Measurements from ENCODE around the gene SRXN1. TPM values are rescaled to one million over a fixed set of nuclear protein-coding genes. Genes with fewer than 3 reads are reported as not detected.

The SRXN1 gene
- total RNA-seq, 6 experiments from 2014 or later: 50.0 to 65.4 (median 58.3) TPM

DNA sequence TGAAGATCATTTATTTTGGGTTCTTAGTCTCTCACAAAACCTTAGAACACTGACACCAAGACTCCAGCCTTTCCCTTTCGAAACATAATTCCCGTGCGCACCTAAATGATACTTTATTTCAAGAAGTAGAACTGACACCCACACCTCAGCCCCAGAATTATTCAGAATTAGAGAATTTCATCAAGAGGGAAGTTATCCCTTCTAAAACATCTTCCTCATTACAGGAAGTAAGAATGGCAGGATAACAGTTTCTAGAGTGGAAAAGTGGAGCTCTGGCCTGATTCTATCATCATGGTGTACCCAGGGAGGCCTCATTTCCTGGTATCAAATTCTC is 1.4 kb upstream of the SRXN1 start:
- Mint-ChIP-seq H3K9me3 (no peaks in the 10 kb centered on the region), H3K27me3 (ENCODE audit: insufficient read depth) (peaks cover 3% of the 10 kb centered on the region), H3K4me3 (peak overlapping the region; percentile 85; the same call in 1 of the 2 replicates), H3K36me3 (ENCODE audit: low read depth) (peaks cover 19% of the 10 kb centered on the region), H3K27ac (peak overlapping the region; percentile 82), H3K4me1 (ENCODE audit: low read depth) (peaks cover 62% of the 10 kb centered on the region)
- no peak for DNase-seq
- TF ChIP-seq, protein P1, sequence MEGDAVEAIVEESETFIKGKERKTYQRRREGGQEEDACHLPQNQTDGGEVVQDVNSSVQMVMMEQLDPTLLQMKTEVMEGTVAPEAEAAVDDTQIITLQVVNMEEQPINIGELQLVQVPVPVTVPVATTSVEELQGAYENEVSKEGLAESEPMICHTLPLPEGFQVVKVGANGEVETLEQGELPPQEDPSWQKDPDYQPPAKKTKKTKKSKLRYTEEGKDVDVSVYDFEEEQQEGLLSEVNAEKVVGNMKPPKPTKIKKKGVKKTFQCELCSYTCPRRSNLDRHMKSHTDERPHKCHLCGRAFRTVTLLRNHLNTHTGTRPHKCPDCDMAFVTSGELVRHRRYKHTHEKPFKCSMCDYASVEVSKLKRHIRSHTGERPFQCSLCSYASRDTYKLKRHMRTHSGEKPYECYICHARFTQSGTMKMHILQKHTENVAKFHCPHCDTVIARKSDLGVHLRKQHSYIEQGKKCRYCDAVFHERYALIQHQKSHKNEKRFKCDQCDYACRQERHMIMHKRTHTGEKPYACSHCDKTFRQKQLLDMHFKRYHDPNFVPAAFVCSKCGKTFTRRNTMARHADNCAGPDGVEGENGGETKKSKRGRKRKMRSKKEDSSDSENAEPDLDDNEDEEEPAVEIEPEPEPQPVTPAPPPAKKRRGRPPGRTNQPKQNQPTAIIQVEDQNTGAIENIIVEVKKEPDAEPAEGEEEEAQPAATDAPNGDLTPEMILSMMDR (IDR thresholded peaks at IDR 0.05): no peak

DNA sequence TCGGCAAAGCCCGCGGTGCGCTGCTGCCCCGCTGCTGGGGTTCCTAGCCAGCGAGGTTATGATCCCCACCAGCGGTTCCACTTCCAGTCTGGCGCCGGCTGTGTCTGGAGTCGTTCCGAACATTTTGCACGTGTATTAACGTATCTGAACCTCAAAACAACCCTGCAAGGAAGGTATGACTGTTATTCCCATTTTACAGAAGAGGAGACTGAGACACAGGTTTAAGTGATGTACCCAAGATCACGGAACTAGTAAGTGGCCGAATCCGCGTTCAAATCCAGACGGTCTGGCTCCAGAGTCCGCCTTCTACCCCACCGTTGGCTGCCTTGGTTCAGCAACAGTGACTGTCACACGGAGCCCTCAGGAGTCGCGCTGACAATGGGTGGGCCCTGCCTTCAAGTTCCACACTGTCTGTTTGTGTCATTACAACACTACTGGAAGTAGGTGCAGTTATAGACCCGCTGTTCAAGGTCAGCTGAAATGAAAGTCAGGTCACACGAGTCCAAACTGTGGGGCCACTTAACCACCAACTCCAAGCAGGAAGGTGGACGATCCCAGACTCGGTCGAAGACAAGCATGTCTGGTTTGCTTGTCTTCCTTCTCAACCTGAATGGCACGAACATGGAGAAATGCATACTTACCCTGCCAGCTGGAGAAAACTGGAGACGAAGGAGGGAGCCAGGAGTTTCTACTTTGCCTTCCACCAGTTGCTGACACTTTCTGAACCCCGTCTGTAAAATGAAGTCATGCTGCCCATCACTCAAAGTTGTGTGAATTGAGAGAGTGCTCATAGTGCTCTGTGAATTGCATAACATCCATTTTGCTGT is 803 bp upstream of the SRXN1 start:
- H3K4me1 Mint-ChIP-seq (ENCODE audit: low read depth): peaks cover 56% of the 10 kb centered on the region
- TF ChIP-seq, protein P1 (IDR thresholded peaks at IDR 0.05): peak; percentile 46; the same call in 1 of the 2 replicates
- H3K27ac Mint-ChIP-seq: peak overlapping the region; percentile 82
- no peaks in the 10 kb centered on the region for H3K9me3 Mint-ChIP-seq
- H3K4me3 Mint-ChIP-seq: peak overlapping the region; percentile 85
- DNase-seq: no peak
- H3K36me3 Mint-ChIP-seq (ENCODE audit: low read depth): peaks cover 25% of the 10 kb centered on the region
- peaks cover 3% of the 10 kb centered on the region for H3K27me3 Mint-ChIP-seq (ENCODE audit: insufficient read depth)

DNA sequence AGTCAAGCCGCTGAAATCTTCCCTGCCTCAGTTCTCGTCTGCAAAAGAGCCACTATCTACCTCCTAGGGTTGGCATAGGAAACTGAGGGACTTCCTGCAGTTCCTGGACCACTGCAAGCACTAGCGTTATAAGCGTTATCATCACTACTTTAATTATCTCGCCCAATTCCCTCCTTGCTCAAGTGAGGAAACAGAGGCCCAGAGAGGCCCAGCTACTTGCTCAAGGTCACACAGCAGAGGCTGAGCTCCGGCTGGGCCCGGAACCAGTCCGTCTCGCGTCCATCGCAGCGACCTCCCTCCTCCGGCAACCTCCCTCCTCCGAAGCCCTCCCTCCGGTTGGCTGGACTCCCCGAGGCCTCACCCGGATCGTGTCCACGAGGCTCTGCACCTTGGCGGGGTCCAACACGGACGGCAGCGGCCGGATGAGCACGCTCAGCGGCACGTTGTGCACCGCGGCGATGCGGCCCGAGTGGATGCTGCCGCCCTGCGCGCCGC is 338 bp downstream of the SRXN1 start:
- H3K27ac Mint-ChIP-seq: peak overlapping the region; percentile 68

DNA sequence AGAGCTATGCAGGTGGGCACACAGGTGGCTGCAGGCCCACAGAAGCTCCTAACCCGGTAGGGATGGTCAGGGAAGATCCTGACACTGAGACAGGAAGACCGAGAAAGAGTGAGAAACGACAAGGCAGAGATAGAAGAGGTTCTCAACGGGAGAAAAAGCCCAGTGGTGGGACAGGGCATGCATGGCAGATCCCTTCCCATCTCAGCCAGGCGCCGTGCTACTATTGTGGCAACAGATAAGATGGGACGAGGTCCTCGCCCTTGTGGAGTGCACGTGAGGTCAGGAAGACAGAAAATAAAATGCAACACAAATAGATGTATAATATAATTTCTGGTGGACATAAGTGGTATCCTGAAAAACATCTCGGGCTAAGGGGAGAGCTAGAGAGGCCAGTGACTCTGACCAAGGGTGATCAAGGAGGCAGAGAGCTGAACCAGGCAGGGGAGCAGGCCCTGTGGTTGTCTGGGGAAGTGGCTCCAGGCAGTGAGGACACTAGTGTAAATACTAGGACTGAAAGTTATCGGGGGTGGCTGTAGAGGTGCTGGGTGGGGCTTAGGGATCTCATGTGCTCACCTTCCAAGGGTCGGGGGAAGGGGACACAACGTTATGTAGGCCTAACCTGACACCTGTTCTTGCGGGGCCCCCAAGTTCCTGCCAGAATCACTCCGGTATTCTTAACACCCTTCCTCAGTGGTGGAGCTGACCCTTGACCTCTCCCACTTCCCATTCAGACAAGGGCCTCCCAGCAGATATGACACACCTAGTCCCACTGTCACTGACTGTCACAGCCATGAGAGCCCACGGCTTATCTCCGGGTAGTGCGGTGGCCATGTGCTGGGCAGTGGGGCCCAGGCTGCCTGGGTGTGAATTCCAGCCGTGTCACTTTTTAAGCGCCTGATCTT is 1.0 kb downstream of the SRXN1 start:
- DNase-seq: no peak
- TF ChIP-seq, protein P1 (IDR thresholded peaks at IDR 0.05): no peak
- Mint-ChIP-seq H3K27me3 (ENCODE audit: insufficient read depth) (peaks cover 3% of the 10 kb centered on the region), H3K9me3 (no peaks in the 10 kb centered on the region), H3K4me3 (peak overlapping the region; percentile 95), H3K36me3 (ENCODE audit: low read depth) (peaks cover 35% of the 10 kb centered on the region), H3K4me1 (ENCODE audit: low read depth) (peaks cover 44% of the 10 kb centered on the region), H3K27ac (peak overlapping the region; percentile 68)

More for the DNA sequence above, 338 bp downstream of the SRXN1 start:
- H3K36me3 Mint-ChIP-seq (ENCODE audit: low read depth): peaks cover 35% of the 10 kb centered on the region
- TF ChIP-seq, protein P1 (IDR thresholded peaks at IDR 0.05): no peak
- H3K9me3 Mint-ChIP-seq: no peaks in the 10 kb centered on the region
- peak overlapping the region; percentile 95 for H3K4me3 Mint-ChIP-seq
- DNase-seq: peak; percentile 23
- H3K4me1 Mint-ChIP-seq (ENCODE audit: low read depth): peaks cover 44% of the 10 kb centered on the region
- peaks cover 3% of the 10 kb centered on the region for H3K27me3 Mint-ChIP-seq (ENCODE audit: insufficient read depth)

DNA sequence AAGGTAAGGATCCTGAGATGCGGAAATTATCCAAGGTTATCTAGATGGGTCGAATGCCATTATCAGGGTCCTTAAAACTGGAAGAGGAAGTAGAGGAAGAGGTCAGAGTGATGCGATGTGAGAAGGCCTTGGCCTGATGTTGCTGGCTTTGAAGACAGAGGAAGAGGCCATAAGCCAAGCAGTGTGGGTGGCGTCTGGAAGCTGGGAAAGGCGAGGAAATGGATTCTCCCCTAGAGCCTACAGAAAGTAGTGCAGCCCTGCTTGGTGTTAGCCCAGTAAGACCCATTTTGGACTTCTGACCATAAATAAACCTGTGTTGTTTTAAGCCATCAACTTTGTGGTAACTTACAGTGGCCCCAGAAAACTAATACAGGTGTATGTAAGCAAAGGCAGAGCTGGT is 2.0 kb downstream of the SRXN1 start:
- peak overlapping the region; percentile 95 for H3K4me3 Mint-ChIP-seq
- DNase-seq: no peak
- no peaks in the 10 kb centered on the region for H3K9me3 Mint-ChIP-seq
- H3K27me3 Mint-ChIP-seq (ENCODE audit: insufficient read depth): peaks cover 3% of the 10 kb centered on the region
- TF ChIP-seq, protein P1 (IDR thresholded peaks at IDR 0.05): peak; percentile 45
- H3K4me1 Mint-ChIP-seq (ENCODE audit: low read depth): peaks cover 48% of the 10 kb centered on the region
- H3K27ac Mint-ChIP-seq: peak overlapping the region; percentile 43; the same call in 1 of the 2 replicates
- peaks cover 35% of the 10 kb centered on the region for H3K36me3 Mint-ChIP-seq (ENCODE audit: low read depth)

Measured in HFFc6 (cell line).